NAMALWA (cell line): Measurements from ENCODE around the gene LRFN5.

Experiments used
- DNase-seq: peaks from one replicate; pipeline ENCODE4 v3.0.0-alpha.2; 2015; ENCODE audit warnings: low spot score

The LRFN5 gene

DNA sequence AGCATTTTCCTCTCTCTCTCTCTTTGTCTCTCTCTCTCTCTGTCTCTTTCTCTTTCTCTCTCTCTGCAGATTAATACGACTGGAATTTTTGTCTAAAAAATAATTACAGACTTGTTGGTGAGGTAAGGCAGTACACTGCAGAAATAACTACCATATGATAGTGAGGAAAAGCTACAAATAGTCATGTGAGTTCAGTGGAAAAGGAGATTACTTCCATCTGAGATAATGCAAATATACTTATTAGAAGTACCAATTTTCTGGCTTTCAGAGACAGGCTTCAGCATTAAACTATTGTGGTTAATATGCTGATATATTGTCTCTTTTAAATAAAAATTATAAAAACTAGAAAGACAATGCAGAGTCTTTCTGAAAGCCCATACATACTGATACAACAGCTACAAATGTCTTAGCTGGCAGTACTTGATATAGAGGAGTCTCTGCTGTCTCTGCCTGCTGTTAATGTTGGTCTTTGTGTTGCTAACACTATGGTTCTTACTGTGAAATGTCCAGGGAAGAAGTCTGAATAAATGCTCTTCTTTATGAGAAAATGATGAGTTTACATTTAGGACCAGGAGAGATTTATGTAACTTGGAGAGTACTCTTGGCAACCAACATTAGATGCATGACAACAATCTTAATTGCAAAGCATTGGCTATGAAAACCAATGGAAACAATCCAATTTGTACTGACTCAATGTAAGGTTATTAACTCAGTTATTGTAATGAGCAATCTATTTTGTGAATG lies 167.0 kb downstream of the LRFN5 start:
- DNase-seq, result no peak

DNA sequence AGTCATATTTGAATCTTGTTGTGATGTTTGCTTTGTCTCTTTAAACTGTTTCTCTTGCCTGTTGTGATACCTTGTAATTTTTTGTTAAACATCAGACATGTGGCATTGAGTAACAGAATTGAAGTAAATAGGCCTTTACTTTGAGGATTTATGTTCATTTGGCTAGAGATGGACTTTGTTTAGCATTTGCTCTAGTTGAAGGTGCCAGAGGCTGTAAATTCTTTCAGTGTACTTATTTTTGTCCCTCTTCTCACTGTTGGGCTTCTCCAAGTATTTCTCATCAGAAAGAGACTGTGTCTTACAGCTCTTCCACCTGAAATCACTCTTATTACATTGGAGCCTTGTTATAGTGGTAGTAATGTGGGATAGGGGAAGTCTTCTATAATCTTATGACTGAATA lies 175.8 kb downstream of the LRFN5 start:
- no peak for DNase-seq

DNA sequence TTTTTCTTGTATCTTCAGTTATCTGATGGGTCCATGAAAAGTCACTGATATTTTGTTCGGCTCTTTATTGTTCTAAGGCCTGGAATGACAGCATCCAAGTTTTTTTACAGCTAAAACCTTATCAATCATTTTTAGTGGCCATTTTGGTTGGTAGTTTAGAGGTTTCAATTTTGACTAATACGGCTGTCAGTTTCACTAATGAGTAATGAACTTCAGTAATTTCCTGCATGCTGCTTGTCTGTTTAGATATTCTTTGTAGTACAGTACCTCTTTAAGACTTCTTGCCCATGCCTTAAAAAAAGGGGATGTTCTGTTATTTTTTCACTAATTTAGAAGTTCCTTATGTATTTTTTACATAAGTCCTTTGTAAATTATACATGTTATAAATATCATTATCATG lies 176.7 kb downstream of the LRFN5 start:
- DNase-seq, result no peak

DNA sequence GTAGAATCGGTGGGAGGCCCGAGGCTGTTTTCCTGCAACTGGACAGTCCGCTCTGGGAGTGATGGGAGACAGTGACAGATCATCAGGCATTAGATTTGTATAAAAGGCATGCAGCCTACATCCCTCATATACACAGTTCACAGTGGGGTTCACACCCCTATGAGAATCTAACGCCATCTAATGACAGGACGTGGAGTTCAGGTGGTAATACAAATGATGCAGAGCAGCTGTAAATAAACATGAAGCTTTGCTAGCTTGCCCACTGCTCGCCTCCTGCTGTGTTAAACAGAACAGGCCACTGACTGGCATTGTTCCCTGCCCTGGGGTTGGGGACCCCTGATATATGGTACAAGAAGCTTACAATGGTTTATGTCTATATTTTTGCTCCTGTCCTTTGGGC lies 179.0 kb downstream of the LRFN5 start:
- DNase-seq, result no peak

DNA sequence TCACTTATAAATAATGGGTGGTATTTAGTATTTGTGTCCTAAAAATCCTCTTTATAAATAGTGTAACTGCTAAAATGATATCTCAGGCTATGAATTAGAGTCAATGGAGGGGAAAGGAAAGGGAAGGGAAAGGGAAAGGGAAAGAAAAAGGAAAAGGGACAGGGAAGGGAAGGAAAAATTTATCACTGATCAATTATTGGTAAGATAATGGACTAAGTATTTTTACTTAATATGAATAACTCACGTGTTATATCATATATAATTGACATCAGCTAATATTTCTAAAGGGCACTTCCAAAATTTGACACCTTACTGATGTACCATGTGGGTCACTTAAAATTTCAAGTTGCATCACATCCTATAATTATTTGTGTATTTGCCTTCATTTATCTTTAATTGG lies 193.1 kb downstream of the LRFN5 start:
- no peak for DNase-seq

DNA sequence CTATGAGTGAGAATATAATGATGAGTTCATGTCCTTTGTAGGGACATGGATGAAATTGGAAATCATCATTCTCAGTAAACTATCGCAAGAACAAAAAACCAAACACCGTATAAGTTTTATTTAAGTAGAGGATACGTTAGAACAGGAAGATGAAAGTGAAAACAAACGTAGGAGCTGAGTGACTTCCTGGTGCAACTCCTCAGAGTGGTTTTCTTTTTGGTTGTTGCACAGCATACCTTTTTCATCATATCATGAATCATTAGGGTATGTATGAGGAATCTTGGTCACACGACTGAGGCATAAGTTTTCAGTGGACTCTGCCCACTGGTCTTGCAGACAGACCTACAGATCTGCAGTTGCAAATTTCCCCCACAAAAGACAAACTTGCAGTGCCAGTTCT lies 199.0 kb downstream of the LRFN5 start:
- DNase-seq, result no peak

DNA sequence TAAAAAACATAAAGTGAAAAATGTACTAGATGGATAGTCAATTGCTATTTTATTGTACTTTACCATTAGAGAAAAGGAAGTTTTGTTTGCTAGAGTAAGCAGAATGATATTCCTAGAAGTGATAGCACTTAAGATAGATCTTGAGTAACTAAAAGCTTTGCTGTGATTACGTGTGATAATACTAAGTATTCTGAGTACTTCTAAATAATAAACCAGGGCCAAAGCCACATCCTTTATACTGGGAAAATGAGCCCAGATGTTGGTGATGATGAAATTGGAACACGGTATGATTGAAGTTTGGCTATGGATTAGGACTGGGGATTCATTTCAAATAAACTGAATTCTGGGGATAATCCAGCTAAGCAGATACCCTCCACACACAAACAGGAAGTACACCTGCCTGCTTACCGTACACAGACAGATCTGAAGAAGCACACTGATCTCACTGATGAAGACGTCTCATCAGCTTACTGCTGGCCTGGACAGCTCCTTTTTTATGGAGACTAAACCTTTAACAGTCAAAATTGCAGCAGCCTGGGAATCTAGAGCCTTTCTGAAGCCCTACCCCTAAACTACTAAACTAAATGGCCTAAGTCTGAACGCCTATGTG lies 199.8 kb downstream of the LRFN5 start:
- no peak for DNase-seq

DNA sequence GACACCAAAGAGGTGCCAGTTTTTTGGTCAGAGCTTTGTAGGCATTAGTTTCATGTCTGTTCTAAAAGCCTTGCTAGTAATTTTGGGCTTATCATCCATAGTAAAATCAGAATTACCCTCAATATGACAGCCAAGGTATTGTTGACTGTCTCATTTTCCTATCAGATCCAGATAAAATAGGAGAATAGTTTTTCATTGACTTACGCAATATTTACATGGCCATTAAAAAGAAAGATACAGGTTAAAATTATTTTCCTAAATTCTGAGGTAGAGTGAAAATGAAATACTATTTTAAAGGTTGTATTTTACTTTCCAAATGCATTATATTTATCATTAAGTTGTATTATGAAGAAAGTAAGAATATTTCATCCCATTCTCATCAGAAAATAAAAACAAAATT lies 203.7 kb downstream of the LRFN5 start:
- no peak for DNase-seq

DNA sequence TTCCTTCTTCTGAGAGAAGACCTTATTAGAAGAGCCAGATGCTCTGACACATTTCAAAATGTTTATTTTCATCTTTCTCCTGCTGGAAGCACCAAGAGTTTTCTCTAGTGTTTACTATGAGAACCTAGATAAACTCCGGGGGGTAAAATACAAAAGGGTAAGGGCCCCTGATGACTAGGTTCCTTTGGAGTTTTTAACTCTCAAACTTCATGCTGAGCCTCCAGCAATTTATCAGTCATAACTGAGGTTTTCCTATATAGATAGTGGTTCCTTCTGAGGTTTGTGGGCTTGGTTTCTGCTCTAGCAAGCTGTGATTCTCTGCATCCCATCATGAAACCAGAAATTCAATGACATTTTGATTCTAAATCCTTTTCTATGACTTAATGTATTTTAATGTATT lies 210.9 kb downstream of the LRFN5 start:
- DNase-seq, result no peak

DNA sequence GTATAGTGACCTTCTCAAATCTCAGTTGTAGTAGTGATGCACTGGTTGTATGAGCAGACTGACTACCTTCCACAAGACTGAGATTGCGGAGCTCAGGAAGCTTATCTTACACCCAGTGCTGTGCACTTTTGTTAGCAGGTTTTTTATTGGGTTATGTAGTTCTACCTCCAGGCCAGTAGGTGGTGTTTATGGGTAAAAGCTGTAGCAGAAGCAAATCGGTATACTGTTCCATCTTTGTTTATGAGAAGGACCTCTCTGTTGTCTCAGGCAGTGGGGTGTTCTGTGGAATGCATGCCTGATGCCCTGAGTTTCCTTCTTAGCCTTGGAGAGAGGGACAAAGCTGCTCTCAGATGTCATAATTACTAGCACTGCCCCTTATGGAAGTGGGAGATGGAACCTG lies 217.8 kb downstream of the LRFN5 start:
- DNase-seq, result peak; percentile 1

DNA sequence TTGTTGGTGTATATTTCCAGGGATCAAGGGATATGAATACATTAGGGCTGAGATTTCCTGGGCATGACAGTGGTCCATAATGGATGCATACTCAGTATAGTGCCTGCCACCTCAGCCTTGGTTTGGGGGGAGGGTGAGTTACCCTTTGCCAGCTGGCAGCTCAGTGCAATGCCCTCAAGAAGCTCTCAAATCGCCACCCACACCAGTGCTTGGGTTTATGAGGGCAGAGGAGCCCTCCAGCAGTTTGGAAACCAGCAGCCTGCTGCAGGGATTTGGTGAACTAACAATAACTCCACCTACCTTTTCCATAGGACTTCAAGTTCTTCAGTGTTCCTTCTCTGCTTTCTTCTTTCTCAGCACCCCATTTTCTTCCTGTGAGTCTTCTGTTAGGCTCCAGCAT lies 218.9 kb downstream of the LRFN5 start:
- no peak for DNase-seq

DNA sequence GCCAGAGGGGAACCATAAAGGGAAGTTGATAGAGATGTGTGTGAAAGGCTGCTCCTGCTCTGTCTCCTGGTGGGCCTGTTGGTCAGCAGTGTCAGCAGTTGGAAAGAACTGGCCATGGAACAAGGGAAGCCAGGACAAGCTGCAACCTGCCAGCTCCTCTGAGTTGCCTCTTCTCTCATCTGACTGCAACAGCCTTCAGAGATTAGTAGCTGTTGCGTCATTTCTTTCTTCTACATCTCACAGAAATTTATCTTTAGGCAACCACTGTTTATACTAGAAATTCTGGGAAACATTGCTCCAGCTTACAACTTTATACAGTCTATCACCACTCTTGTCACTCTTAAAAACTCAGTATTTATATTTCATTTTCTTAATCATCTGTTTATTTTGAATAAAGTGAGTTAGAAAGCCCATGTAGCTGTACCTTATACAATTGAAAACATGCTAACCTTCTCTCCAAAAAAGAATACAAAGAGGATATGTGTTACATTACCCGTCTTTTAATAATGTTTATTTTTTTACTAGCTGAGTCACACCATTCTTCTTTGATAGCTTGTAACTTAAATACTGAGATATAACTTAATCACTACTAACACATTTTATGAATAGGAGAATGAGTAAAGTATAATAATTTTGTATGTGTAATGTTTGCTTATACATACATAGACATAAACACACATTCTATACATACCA lies 224.2 kb downstream of the LRFN5 start:
- DNase-seq, result no peak

DNA sequence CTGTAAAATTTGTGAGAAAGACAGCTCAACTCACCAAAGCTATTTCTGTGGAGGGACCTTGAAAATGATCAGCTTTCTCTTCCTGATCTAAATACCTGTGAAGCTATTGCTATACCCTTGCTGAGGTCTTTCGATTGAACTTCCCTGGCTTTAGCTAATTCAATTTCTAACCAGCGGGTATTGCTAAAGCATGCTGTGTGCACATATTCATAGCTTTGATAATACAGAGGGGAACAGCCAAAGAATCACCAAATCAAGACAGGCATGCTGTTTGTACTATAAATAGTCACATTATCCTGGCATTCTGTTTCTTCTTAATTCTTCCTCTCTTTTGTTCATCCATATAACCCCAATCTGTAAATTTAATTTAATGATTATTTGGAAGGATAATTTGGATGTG lies 233.0 kb downstream of the LRFN5 start:
- no peak for DNase-seq

DNA sequence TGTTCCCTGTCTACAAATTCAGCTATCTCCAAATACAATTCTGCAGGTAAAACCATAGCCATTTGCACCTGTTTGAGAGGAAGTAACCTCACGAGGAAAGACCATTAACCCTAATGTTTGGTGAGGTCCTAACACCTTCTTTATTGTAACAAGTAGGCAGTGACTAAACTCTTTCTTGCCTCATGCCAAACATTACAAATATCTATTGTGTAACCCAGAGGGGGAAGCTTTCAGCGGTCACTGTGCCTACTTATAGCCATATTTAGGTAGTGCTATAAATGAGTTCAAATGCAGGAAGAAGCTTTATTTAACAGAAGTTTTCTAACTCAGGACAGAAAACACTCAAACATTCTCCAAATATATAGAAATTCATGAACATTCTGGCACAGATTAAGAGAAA lies 252.7 kb downstream of the LRFN5 start:
- DNase-seq, result no peak

DNA sequence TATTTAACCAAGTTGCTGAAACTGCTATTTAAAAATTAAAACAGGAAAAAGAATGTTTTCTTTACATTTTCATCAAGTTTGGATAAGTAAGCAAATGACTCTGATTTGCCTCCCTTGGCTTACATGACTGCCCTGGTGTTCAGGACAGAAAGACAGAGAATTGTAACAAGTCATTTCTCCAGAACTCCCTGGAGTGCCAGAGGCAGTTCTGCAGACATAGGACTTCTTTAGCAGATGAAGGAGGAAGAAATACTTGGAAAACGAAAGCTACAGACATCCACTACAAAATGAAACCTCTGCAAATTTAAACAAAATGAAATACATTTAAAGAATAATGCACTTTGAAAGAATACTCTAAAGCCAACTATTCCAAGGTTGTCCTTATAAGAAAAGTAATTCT lies 253.9 kb downstream of the LRFN5 start:
- DNase-seq, result no peak

DNA sequence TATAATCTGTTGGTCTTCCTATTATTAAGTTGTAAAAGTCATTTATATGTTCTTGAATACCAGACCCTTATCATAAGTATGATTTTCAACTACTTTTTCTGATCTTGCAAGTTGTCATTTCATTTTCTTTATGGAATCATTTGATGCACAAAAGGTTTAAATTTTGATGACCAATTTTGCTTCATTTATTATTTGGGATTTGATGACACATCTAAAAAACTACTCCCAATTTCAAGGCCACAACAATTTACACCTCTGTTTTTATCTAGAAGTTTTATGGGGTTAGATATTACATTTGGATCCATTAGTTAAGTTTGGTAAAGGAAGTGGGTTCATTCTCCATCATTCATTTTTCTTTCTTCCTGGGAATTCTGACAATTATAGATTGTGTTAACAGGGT lies 259.2 kb downstream of the LRFN5 start:
- no peak for DNase-seq

DNA sequence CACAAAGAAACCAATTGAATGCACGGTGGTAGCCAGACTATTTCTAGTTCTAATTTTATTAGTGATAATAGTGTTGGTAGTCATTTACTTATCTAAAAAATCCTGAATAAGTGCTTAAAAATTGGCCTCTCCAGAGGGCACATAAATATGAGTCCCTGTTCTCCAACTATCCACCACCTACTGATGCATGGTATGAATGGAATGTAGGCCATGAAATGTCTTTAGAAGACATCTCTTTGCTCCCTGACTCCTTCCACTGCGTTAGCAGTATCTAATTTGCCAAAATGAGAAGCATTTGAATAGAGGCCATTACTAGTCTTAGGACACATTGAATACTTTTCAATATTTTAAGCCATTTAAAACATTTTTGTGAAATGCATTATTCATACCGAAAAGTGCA lies 261.7 kb downstream of the LRFN5 start:
- no peak for DNase-seq

DNA sequence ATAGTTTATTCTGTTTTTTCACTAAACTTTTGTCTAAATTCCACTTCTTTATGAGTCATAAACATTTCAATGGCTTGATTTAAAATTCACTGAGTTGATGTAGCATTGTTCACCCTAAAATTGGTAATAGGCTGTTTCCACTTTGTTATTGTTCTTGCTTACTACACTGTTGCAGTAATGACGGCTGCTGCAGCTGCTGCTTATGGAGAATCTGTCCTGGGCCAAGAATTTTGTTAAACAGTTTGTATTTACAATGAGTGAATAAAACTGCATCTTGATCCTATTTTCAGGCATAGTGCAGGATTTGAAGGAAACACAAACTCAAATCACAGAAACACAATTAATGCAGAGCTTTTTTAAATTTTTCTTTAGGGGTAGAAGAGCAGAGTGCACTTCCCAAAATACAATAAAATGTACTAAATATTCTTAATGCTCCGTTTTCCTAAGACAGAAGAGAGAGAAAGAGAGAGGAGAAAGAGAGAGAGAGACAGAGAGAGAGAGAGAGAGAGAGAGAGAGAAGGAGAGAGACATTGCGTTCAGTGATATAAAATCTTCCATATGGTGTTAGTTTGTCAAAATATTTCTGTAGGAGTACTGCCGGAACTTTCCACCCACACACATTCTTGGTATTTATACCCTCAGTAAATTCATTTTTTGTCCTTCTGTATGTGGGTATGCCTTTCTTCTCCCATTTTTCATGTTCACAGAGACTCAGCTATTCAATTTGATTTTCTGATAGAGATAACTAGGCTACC lies 266.4 kb downstream of the LRFN5 start:
- DNase-seq, result no peak

DNA sequence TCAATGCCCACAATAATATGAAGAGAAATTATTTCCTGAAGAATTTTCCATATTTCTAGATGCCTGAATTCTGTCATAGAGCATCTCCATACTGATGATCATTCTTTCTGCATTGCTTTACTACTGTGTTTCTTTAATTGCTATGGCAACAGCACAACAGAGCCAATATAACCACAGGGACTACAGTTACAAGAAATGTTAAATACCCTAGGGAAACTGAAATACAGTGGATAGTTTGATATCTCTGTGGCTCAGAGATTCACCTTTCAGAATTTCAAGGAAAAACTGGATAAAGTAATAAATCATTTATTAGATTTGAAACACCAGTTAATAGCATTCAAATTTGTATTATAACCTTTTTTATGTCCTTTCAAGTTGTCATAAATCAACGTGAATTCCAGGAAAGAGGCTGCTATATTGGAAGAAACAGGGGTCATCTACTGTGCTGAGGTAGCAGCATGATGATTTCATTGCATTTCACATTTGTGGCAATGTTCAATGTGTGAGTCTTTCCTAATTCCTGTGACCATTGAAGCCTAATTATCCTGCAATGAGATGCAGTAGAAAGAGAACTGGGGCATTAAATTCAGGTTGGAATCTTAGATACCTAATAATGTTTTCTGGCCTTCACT lies 267.1 kb downstream of the LRFN5 start:
- DNase-seq, result no peak

DNA sequence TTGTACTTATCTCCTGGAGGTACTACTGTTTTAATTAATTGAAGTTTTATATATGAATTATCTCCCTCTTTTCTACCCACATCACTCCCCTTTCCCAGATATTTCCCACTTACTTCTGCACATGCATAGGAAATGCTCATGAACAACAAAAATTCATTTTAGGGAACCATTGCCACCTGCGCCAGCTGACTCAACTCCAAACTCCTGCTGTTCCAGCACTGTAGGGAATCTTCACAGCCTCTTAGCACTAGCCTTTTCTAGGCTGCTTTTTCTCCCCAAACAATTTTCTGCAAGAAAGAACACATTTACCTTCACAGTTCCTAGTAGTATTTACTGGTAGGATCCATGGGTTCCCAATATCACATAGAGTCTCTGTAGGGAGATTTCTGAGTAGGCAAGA lies 268.4 kb downstream of the LRFN5 start:
- DNase-seq, result no peak

DNA sequence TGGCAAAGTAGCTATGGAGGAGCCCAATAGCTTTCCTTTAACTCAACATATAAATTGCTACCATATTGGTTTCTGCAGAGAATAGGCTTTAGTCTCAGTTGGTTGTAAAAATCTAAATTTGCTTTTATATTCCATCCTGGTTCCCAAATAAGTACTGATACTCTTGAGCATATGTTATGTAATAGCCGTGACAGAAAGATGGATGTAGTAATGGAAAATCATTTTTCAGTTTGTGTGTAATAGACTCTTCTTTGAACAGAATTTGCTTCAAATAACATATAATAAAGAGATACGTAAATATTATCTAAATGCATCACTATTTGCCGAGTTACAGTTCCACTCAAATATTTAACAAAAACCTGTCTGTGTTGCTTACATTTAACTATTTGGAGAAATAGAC lies 271.6 kb downstream of the LRFN5 start:
- no peak for DNase-seq

DNA sequence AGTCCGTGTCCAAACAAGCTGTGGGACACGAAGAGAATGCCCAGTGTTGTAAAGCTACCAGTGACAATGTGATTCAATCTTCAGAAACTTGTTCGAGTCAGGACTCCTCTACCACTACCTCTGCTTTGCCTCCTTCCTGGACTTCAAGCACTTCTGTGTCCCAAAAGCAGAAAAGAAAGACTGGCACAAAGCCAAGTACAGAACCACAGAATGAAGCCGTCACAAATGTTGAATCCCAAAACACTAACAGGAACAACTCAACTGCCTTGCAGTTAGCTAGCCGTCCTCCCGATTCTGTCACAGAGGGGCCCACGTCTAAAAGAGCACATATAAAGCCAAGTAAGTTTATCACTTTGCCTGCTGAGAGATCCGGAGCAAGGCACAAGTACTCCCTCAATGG lies 284.9 kb downstream of the LRFN5 start:
- no peak for DNase-seq
